Measurements from ENCODE around the gene ASPSCR1. TPM values are rescaled to one million over a fixed set of nuclear protein-coding genes. Genes with fewer than 3 reads are reported as not detected.

ASPSCR1 gene
- total RNA-seq, 1 experiment from 2014 or later: 51.0 TPM

DNA sequence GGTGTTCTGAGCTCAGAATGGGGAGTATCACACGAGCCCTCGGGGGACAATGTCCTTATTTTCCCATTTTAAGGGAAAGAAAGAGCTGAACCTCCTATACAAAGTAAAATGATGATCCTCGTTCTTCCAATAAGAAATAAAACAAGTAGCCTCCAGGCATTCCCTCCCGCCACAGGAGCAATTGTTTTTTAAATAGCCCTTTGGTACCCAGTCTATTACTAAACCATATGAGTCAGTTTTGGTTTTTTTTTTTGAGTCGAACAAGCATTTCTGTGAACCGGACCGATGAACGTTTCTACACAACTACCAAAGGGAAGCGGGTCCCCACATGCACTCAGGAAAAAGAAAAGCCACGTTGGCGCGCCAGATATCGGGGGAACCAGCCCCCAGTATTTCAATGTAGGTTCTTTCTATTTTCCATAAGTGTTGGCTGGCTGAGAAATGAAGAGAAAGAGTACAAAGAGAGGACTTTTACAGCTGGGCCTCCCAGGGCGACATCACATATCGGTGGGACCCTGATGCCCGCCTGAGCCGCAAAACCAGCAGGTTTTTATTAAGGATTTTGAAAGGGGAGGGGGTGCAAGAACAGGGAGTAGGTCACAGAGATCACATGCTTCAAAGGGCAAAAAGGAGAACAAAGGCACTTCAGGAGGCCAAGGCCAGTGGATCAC, 63.9 kb downstream of the ASPSCR1 start:
- ChIA-PET CTCF (interaction anchor here (1.2 kb wide), 1 partner anchor 11 kb away, joined by 3 read pairs; no protein-coding TSS in a partner anchor), POLR2A (no interaction called here), RAD21 (ENCODE audit: low non-redundant PET in 1 of 2, low total read pairs in 2 of 2, uncharacterized antibody in 2 of 2, unreplicated experiment in 2 of 2) (no interaction called here)
- intact Hi-C loops (cut with micrococcal nuclease): no loop called here
- TF ChIP-seq, protein P1, sequence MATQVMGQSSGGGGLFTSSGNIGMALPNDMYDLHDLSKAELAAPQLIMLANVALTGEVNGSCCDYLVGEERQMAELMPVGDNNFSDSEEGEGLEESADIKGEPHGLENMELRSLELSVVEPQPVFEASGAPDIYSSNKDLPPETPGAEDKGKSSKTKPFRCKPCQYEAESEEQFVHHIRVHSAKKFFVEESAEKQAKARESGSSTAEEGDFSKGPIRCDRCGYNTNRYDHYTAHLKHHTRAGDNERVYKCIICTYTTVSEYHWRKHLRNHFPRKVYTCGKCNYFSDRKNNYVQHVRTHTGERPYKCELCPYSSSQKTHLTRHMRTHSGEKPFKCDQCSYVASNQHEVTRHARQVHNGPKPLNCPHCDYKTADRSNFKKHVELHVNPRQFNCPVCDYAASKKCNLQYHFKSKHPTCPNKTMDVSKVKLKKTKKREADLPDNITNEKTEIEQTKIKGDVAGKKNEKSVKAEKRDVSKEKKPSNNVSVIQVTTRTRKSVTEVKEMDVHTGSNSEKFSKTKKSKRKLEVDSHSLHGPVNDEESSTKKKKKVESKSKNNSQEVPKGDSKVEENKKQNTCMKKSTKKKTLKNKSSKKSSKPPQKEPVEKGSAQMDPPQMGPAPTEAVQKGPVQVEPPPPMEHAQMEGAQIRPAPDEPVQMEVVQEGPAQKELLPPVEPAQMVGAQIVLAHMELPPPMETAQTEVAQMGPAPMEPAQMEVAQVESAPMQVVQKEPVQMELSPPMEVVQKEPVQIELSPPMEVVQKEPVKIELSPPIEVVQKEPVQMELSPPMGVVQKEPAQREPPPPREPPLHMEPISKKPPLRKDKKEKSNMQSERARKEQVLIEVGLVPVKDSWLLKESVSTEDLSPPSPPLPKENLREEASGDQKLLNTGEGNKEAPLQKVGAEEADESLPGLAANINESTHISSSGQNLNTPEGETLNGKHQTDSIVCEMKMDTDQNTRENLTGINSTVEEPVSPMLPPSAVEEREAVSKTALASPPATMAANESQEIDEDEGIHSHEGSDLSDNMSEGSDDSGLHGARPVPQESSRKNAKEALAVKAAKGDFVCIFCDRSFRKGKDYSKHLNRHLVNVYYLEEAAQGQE (IDR thresholded peaks at IDR 0.05; ENCODE audit: low read depth): no peak
- TF ChIP-seq, protein P2, sequence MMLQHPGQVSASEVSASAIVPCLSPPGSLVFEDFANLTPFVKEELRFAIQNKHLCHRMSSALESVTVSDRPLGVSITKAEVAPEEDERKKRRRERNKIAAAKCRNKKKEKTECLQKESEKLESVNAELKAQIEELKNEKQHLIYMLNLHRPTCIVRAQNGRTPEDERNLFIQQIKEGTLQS (IDR thresholded peaks at IDR 0.05): no peak
- TF ChIP-seq YY1 (IDR thresholded peaks at IDR 0.05; ENCODE audit: extremely low read depth, insufficient replicate concordance, low read depth, low read length) (no peak), CBX3 (IDR thresholded peaks at IDR 0.05; ENCODE audit: low read depth) (no peak), SIN3A (IDR thresholded peaks at IDR 0.05; ENCODE audit: low read depth) (no peak), EZH2phosphoT487 (IDR thresholded peaks at IDR 0.05; ENCODE audit: borderline replicate concordance) (no peak), POLR2A (IDR thresholded peaks at IDR 0.05; ENCODE audit: borderline replicate concordance, extremely low read depth, insufficient read depth, insufficient read length) (no peak), ELF1 (IDR thresholded peaks at IDR 0.05; ENCODE audit: borderline replicate concordance, low read depth) (no peak), JUND (IDR thresholded peaks at IDR 0.05) (no peak), POLR2AphosphoS5 (IDR thresholded peaks at IDR 0.05; ENCODE audit: low read depth, low read length) (no peak), EGR1 (IDR thresholded peaks at IDR 0.05; ENCODE audit: low read depth) (no peak), CEBPB (IDR thresholded peaks at IDR 0.05; ENCODE audit: low read depth) (no peak), ZNF274 (IDR thresholded peaks at IDR 0.05; ENCODE audit: low read depth, low read length) (no peak), EZH2 (IDR thresholded peaks at IDR 0.05) (no peak), SP1 (IDR thresholded peaks at IDR 0.05; ENCODE audit: low read depth) (no peak), FOSL1 (IDR thresholded peaks at IDR 0.05; ENCODE audit: low read depth) (no peak)
- TF ChIP-seq, protein P3, sequence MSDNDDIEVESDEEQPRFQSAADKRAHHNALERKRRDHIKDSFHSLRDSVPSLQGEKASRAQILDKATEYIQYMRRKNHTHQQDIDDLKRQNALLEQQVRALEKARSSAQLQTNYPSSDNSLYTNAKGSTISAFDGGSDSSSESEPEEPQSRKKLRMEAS (IDR thresholded peaks at IDR 0.05): no peak
- TF ChIP-seq, protein P4, sequence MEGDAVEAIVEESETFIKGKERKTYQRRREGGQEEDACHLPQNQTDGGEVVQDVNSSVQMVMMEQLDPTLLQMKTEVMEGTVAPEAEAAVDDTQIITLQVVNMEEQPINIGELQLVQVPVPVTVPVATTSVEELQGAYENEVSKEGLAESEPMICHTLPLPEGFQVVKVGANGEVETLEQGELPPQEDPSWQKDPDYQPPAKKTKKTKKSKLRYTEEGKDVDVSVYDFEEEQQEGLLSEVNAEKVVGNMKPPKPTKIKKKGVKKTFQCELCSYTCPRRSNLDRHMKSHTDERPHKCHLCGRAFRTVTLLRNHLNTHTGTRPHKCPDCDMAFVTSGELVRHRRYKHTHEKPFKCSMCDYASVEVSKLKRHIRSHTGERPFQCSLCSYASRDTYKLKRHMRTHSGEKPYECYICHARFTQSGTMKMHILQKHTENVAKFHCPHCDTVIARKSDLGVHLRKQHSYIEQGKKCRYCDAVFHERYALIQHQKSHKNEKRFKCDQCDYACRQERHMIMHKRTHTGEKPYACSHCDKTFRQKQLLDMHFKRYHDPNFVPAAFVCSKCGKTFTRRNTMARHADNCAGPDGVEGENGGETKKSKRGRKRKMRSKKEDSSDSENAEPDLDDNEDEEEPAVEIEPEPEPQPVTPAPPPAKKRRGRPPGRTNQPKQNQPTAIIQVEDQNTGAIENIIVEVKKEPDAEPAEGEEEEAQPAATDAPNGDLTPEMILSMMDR (IDR thresholded peaks at IDR 0.05 in 2 of 3, conservative IDR thresholded peaks at IDR 0.05 in 1 of 3; ENCODE audit: borderline replicate concordance in 1 of 3, insufficient read depth in 1 of 3, low read depth in 2 of 3, low read length in 2 of 3): no peak
- TF ChIP-seq, protein P5, sequence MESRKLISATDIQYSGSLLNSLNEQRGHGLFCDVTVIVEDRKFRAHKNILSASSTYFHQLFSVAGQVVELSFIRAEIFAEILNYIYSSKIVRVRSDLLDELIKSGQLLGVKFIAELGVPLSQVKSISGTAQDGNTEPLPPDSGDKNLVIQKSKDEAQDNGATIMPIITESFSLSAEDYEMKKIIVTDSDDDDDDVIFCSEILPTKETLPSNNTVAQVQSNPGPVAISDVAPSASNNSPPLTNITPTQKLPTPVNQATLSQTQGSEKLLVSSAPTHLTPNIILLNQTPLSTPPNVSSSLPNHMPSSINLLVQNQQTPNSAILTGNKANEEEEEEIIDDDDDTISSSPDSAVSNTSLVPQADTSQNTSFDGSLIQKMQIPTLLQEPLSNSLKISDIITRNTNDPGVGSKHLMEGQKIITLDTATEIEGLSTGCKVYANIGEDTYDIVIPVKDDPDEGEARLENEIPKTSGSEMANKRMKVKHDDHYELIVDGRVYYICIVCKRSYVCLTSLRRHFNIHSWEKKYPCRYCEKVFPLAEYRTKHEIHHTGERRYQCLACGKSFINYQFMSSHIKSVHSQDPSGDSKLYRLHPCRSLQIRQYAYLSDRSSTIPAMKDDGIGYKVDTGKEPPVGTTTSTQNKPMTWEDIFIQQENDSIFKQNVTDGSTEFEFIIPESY (IDR thresholded peaks at IDR 0.05; ENCODE audit: extremely low read depth, insufficient replicate concordance, low read length): no peak
- DNase-seq (ENCODE audit: low read depth, low spot score): no peak
- Histone ChIP-seq H3K36me3 (ENCODE audit: control insufficient read depth in 1 of 2, insufficient read depth in 2 of 2, low read length in 2 of 2) (no peaks in the 10 kb centered on the region), H4K20me1 (ENCODE audit: insufficient read depth) (no peaks in the 10 kb centered on the region), H3K9me3 (ENCODE audit: control insufficient read depth in 1 of 2, insufficient read depth in 1 of 2, low read depth in 1 of 2, low read length in 2 of 2) (no peaks in the 10 kb centered on the region), H3K9ac (ENCODE audit: low read length) (no peak overlapping the region), H3K27ac (ENCODE audit: low read depth, low read length) (no peak overlapping the region), H3K9me2 (ENCODE audit: insufficient read depth) (no peaks in the 10 kb centered on the region), H3K27me3 (ENCODE audit: insufficient read depth, low read length) (no peaks in the 10 kb centered on the region), H2AFZ (ENCODE audit: low read depth, low read length, poor library complexity, severe bottlenecking) (no peak overlapping the region), H3K4me1 (ENCODE audit: control insufficient read depth in 1 of 2, insufficient read depth in 2 of 2, low read length in 2 of 2) (peaks cover 6 to 11% of the 10 kb centered on the region in 2 experiments), H3K4me2 (ENCODE audit: low read length) (no peak overlapping the region), H3K79me2 (ENCODE audit: insufficient read depth, low read length) (peaks cover 8% of the 10 kb centered on the region; the same call in 1 of the 2 replicates), H3K4me3 (replicated peaks in 1 of 2; ENCODE audit: low read depth in 1 of 2, low read length in 2 of 2) (no peak overlapping the region)
- BruUV-seq (replicated peaks): no TSS peak
- ATAC-seq: no peak

Data from HCT116 (cell line).